Endothelial cell (in vitro differentiated cells): ENCODE results near the gene GPR146. TPM values are rescaled to one million over a fixed set of nuclear protein-coding genes. Genes with fewer than 3 reads are reported as not detected.

Experiments used
- DNase-seq: peaks from one replicate; pipeline ENCODE4 v3.0.0; 2021; ENCODE audit warnings: low spot score
- H3K27ac Mint-ChIP-seq: one replicate; pipeline ENCODE4 v1.8.0; 2021; ENCODE audit warnings: mixed read lengths, inconsistent platforms; ENCODE audit not compliant: unreplicated experiment
- H3K27me3 Mint-ChIP-seq: one replicate; pipeline ENCODE4 v1.8.0; 2021; ENCODE audit warnings: mild to moderate bottlenecking, moderate library complexity, mixed read lengths, inconsistent platforms; ENCODE audit not compliant: unreplicated experiment
- H3K36me3 Mint-ChIP-seq: one replicate; pipeline ENCODE4 v1.8.0; 2021; ENCODE audit warnings: mild to moderate bottlenecking, low read depth, mixed read lengths, inconsistent platforms; ENCODE audit not compliant: unreplicated experiment
- H3K4me1 Mint-ChIP-seq: one replicate; pipeline ENCODE4 v1.8.0; 2021; ENCODE audit warnings: mild to moderate bottlenecking, mixed read lengths, inconsistent platforms; ENCODE audit not compliant: unreplicated experiment
- H3K4me3 Mint-ChIP-seq: one replicate; pipeline ENCODE4 v1.8.0; 2021; ENCODE audit warnings: mild to moderate bottlenecking, mixed read lengths, inconsistent platforms; ENCODE audit not compliant: unreplicated experiment
- H3K9me3 Mint-ChIP-seq: one replicate; pipeline ENCODE4 v1.8.0; 2021; ENCODE audit warnings: mixed read lengths, inconsistent platforms; ENCODE audit not compliant: unreplicated experiment
- CTCF ChIP-seq: fragments of 200-600 bp; sonication (generic); IDR thresholded peaks from one replicate; pipeline ENCODE4 v1.5.0; 2021; ENCODE audit warnings: antibody characterized with exemption; ENCODE audit not compliant: unreplicated experiment
- total RNA-seq: library from RNA; stranded (reverse); fragmentation: NEBNext Ultra II Directional; extraction: Animal tissue kit (Norgen Biotek cat#: 25700); gene quantifications from one replicate; pipeline ENCODE4 v1.2.1, GENCODE V29; 2021; ENCODE audit not compliant: unreplicated experiment

Gene GPR146
- total RNA-seq, 1 donor from 2014 or later = 8.1 TPM

DNA sequence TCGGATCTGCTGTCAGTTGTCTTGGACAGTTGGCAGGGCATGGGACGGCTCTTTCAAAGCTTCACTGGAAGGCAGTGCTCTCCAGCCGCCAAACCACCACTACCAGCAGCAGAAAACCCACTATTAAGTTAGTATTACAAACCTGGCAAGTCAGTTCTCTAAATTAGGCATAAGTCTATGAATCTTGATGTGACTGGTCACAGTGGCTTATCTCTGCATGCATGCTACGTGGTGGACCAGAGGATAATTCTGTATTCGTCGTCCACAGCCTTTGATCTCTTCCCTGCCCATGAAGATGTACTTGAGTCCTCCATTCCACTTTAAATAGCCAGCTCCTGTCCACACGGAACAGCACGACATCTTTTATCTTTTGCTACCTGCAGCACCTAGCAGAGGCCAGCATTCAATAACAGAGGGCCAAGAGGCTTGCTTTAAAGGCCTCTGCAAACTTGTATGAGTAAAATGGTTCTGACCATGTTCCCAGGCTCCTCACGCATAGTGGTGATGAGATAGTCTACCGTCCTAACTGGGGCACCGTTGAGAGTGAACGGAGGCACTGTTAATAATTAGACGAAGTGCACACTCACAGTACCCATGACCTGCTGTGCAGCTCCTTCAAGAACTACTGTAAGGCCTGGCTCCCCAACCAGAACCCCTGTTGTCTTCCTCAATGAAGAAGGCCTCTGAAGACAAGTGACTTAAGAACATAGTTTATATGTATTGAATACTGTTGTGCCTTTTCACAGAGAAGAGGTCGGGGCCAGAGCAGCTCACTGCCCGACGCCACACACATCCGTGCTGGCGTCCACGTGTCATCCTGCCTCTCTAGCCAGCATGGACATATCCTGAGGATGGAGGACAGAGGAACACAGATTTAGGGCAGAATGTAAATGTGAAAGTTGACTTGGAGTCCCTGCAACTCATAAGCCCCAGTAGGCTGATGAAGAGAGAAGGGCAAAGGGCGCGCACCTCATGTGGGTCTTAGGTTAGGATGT lies 1.0 kb downstream of the GPR146 start:
- peaks cover 61% of the 10 kb centered on the region for H3K4me1 Mint-ChIP-seq
- no peak for DNase-seq
- H3K27me3 Mint-ChIP-seq = peaks cover 14% of the 10 kb centered on the region
- H3K36me3 Mint-ChIP-seq = peaks cover 4% of the 10 kb centered on the region
- H3K4me3 Mint-ChIP-seq = peak overlapping the region; percentile 86
- no peaks in the 10 kb centered on the region for H3K9me3 Mint-ChIP-seq
- no peak for TF ChIP-seq CTCF
- H3K27ac Mint-ChIP-seq = peak overlapping the region; percentile 50

DNA sequence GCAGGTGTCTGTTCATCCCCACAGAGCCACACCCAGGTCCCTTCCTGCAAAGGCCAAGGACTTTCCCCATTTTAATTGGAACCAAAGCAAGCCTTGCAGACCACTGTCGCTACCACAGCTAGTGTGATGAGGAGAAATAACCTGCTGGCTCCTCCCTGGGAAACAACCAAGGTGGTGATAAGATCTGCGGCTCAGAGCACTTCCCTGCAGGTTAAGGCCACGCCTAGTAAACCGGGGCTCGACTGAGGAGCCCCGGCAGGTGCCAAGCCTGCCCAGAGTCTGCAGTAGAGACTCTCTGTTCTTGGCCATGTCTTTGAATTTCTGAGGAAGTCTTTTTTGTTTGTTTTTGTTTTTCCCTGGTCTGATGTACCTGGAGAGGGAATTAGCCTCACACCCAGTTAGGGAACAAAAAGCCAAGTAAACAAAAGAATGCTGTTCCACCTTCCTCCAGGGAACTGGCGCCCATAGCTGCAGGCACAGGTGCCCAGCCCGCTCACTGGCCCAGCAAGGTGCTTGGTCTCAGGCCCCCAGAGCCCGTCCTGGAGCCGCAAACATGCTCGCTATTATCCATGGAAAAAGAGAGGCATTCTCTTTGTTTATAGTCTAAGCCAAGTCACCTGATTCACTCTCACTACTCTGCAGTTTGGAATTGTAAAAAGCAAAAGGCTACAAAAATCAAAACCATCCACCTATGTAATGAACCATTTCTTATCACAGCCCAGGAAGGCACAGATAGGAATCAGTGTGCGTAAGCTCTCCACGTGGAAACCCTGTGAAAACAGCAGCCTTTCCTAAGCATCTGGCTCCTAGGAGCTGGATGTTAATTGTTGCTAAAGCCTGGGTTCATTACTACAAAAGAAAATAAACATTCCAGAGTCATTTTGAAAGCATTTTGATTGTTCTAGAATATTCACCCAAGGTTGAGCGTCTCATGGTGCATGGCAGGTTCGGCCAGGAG lies 2.7 kb downstream of the GPR146 start:
- H3K4me3 Mint-ChIP-seq = peak overlapping the region; percentile 38
- peaks cover 6% of the 10 kb centered on the region for H3K36me3 Mint-ChIP-seq
- no peaks in the 10 kb centered on the region for H3K9me3 Mint-ChIP-seq
- DNase-seq = no peak
- H3K27ac Mint-ChIP-seq = no peak overlapping the region
- H3K27me3 Mint-ChIP-seq = peaks cover 11% of the 10 kb centered on the region
- no peak for TF ChIP-seq CTCF
- peaks cover 65% of the 10 kb centered on the region for H3K4me1 Mint-ChIP-seq

GRCh38 chr7:1049006-1049741 lies 4.8 kb downstream of the GPR146 start:
- no peak for DNase-seq
- TF ChIP-seq CTCF = no peak
- Mint-ChIP-seq H3K4me1 (peaks cover 65% of the 10 kb centered on the region), H3K4me3 (no peak overlapping the region), H3K27me3 (peaks cover 16% of the 10 kb centered on the region), H3K9me3 (no peaks in the 10 kb centered on the region), H3K36me3 (peaks cover 6% of the 10 kb centered on the region), H3K27ac (no peak overlapping the region)

DNA sequence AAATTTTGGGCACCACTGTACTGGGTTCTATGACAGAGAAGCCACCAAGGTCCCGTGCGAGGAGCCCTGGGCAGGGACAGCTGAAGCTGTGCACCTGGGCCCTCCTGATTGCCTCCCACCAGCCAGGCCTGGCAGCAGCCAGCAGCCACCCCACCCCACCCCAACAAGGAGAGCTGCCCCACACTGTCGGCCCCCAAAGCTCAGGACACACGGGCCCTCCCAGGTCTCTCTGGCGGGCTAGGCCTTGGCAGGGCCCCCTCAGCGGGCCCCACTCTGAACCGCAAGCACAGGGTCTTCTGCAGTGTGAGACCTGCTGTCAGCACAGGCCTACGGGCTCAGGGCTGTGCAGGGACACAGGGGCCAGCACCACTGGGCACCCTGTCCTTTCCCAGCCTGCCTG lies 5.5 kb downstream of the GPR146 start:
- H3K9me3 Mint-ChIP-seq = no peaks in the 10 kb centered on the region
- no peak for DNase-seq
- H3K4me3 Mint-ChIP-seq = no peak overlapping the region
- peaks cover 69% of the 10 kb centered on the region for H3K4me1 Mint-ChIP-seq
- H3K27ac Mint-ChIP-seq = peak overlapping the region; percentile 42
- TF ChIP-seq CTCF = no peak
- peaks cover 16% of the 10 kb centered on the region for H3K27me3 Mint-ChIP-seq
- H3K36me3 Mint-ChIP-seq = peaks cover 6% of the 10 kb centered on the region
